GM12865 (cell line): Measurements from ENCODE around the gene BTBD9.

Source experiments
- DNase-seq: peaks from one replicate; pipeline ENCODE4 v3.0.0; 2010; ENCODE audit warnings: low read depth
- H3K4me3 ChIP-seq: 2 replicates; pipeline ENCODE4 v1.5.1; 2011; ENCODE audit warnings: mild to moderate bottlenecking, low read depth, low read length, control low read depth
- CTCF ChIP-seq: IDR thresholded peaks from 2 replicates; pipeline ENCODE4 v1.5.1; 2011; ENCODE audit warnings: low read length, control low read depth, low read depth, inconsistent platforms; ENCODE audit not compliant: insufficient read depth; ENCODE audit errors: missing control alignments

BTBD9 gene

GRCh38 chr6:38681850-38682249 lies 42.1 kb upstream of the BTBD9 start:
- TF ChIP-seq CTCF = no peak
- no peak for DNase-seq
- H3K4me3 ChIP-seq = no peak overlapping the region

GRCh38 chr6:38679668-38680067 lies 39.9 kb upstream of the BTBD9 start:
- TF ChIP-seq CTCF = no peak
- no peak overlapping the region for H3K4me3 ChIP-seq
- no peak for DNase-seq

- TF ChIP-seq CTCF = no peak
- H3K4me3 ChIP-seq = no peak overlapping the region
- DNase-seq = no peak
These were observed 38.5 kb upstream of the BTBD9 start for GRCh38 chr6:38678178-38678760.

- no peak for DNase-seq
- no peak overlapping the region for H3K4me3 ChIP-seq
- no peak for TF ChIP-seq CTCF
These were observed 37.3 kb upstream of the BTBD9 start for GRCh38 chr6:38676974-38677544.

- TF ChIP-seq CTCF = no peak
- peak; percentile 31 for DNase-seq
- H3K4me3 ChIP-seq = no peak overlapping the region
These were observed 36.7 kb upstream of the BTBD9 start for GRCh38 chr6:38676236-38676973.

GRCh38 chr6:38673397-38674165 lies 33.9 kb upstream of the BTBD9 start:
- no peak for TF ChIP-seq CTCF
- peak; percentile 19 for DNase-seq
- no peak overlapping the region for H3K4me3 ChIP-seq
